ENCODE measurements around the gene TMEM232.
"Not testable (repeated sequence)": the region's sequence is repeated elsewhere in the genome, so short reads cannot be mapped to it uniquely, and the experiment has no call there.

TMEM232 gene

DNA sequence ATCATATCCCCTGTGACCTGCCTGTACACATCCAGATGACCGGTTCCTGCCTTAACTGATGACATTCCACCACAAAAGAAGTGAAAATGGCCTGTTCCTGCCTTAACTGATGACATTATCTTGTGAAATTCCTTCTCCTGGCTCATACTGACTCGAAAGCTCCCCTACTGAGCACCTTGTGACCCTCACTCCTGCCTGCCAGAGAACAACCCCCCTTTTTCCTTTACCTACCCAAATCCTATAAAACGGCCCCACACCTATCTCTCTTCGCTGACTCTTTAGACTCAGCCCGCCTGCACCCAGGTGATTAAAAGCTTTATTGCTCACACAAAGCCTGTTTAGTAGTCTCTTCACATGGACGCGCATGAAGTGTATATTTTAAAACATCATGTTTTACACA is 191.3 kb downstream of the TMEM232 start:
- not testable (repeated sequence) for H3K36me3 ChIP-seq (ENCODE audit: control insufficient read depth, insufficient read depth, low read length); H3K9ac ChIP-seq (ENCODE audit: low read length); H3K27ac ChIP-seq (ENCODE audit: low read depth, low read length); H3K27me3 ChIP-seq (ENCODE audit: control insufficient read depth, insufficient read depth, low read length); H3K4me1 ChIP-seq (ENCODE audit: control insufficient read depth, insufficient read depth, low read length); H3K4me3 ChIP-seq (ENCODE audit: low read length)

DNA sequence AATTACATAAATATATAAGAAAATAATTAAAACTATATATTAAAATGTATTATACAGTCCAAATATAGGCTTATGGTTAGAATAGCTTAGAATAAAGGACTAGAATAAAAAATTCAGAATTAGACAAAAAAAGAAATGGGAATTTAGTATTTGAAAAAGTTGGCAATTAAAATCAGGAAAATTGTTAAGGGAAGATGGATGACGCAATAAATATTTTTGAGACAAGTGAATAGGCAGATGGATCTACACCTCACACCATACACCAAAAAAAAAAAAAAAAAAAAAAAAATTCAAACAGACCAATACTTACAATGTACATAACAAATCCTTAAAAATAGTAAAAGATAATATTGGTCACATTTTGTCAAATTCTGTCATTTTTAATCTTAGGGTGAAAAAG is 200.7 kb downstream of the TMEM232 start:
- H3K27me3 ChIP-seq (ENCODE audit: control insufficient read depth, insufficient read depth, low read length), result no peaks in the 10 kb centered on the region
- no peaks in the 10 kb centered on the region for H3K4me1 ChIP-seq (ENCODE audit: control insufficient read depth, insufficient read depth, low read length)
- no peak overlapping the region for H3K4me3 ChIP-seq (ENCODE audit: low read length)
- H3K27ac ChIP-seq (ENCODE audit: low read depth, low read length), result no peak overlapping the region
- no peaks in the 10 kb centered on the region for H3K36me3 ChIP-seq (ENCODE audit: control insufficient read depth, insufficient read depth, low read length)
- H3K9ac ChIP-seq (ENCODE audit: low read length), result no peak overlapping the region

DNA sequence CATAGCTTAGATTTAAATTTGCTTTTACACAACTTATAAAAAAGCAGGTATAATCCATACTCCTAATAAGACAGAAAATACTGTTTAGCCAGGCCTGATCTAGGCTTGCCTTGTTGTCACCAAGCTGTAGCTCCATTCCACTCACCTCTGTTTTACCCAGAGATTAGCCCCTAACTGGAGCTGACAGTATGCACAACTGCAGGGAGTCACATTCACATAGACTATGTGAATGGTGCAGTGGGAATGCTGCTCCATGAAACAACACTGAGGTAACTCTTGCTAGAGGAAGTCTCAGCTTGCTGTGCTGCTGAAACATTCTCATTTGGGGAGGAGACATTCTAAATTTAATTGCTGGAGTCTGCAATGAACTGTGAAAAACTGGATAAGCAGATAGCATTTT is 209.1 kb downstream of the TMEM232 start:
- H3K9ac ChIP-seq (ENCODE audit: low read length), result no peak overlapping the region
- no peaks in the 10 kb centered on the region for H3K4me1 ChIP-seq (ENCODE audit: control insufficient read depth, insufficient read depth, low read length)
- H3K36me3 ChIP-seq (ENCODE audit: control insufficient read depth, insufficient read depth, low read length), result no peaks in the 10 kb centered on the region
- no peak overlapping the region for H3K4me3 ChIP-seq (ENCODE audit: low read length)
- H3K27ac ChIP-seq (ENCODE audit: low read depth, low read length), result no peak overlapping the region
- H3K27me3 ChIP-seq (ENCODE audit: control insufficient read depth, insufficient read depth, low read length), result no peaks in the 10 kb centered on the region

DNA sequence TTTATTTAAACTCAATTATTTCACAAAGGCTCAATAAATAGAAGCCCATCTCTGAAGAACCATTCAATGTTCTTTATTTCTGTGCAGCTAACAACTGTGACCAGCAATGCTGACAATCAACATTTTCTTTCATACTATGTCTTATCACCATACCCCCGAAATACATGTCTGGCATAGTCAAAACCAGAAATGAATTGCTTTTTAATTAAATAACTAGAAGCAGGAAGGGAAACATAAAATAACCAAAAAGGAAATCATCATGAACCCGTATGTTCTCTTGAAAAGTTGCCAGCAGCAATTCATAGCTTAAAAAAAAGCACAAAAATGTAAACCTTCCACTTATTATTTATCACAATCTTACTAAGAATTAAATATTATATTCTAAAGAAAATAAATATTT is 212.4 kb downstream of the TMEM232 start:
- H3K27ac ChIP-seq (ENCODE audit: low read depth, low read length), result no peak overlapping the region
- no peak overlapping the region for H3K9ac ChIP-seq (ENCODE audit: low read length)
- no peaks in the 10 kb centered on the region for H3K4me1 ChIP-seq (ENCODE audit: control insufficient read depth, insufficient read depth, low read length)
- no peaks in the 10 kb centered on the region for H3K36me3 ChIP-seq (ENCODE audit: control insufficient read depth, insufficient read depth, low read length)
- H3K27me3 ChIP-seq (ENCODE audit: control insufficient read depth, insufficient read depth, low read length), result no peaks in the 10 kb centered on the region
- H3K4me3 ChIP-seq (ENCODE audit: low read length), result no peak overlapping the region

DNA sequence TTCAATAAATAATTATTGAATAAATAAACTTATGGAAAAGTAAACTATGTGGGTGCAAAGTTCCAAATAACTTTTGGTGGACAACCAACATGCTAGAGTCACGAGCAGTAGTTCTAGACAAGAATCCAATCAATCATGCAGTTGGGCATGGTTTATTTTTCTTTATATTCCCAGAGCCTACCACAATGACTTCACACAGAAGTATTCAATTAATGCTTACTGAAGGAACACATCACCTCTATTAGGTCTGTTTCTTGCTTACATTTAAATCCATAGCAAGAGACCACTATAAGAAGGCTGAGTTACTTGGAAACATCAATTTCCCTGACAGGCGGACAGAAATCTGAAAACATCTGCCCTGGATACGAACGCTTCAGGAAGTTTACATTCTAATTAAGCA is 214.2 kb downstream of the TMEM232 start:
- H3K4me1 ChIP-seq (ENCODE audit: control insufficient read depth, insufficient read depth, low read length), result no peaks in the 10 kb centered on the region
- no peak overlapping the region for H3K27ac ChIP-seq (ENCODE audit: low read depth, low read length)
- no peak overlapping the region for H3K9ac ChIP-seq (ENCODE audit: low read length)
- no peak overlapping the region for H3K4me3 ChIP-seq (ENCODE audit: low read length)
- H3K36me3 ChIP-seq (ENCODE audit: control insufficient read depth, insufficient read depth, low read length), result no peaks in the 10 kb centered on the region
- no peaks in the 10 kb centered on the region for H3K27me3 ChIP-seq (ENCODE audit: control insufficient read depth, insufficient read depth, low read length)

DNA sequence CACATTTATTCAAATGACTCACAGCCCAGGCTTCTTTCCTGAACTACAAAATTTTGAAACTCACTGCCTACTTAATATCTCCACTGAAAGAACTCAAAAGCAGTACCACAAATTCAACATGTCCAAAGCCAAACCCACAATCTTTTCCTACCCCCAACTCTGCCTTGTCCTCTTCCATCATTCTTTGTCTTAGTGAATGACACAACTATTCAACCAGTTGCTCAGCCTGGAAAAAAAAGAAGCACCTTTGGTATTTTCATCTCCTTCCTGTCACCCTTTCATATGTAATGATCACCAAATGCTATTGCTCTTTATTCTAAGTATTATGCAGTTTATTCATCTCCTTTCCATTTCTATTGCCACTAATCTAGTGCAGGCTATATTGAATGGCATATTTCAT is 216.3 kb downstream of the TMEM232 start:
- Histone ChIP-seq H3K4me3 (ENCODE audit: low read length) (no peak overlapping the region), H3K27ac (ENCODE audit: low read depth, low read length) (no peak overlapping the region), H3K36me3 (ENCODE audit: control insufficient read depth, insufficient read depth, low read length) (no peaks in the 10 kb centered on the region), H3K4me1 (ENCODE audit: control insufficient read depth, insufficient read depth, low read length) (no peaks in the 10 kb centered on the region), H3K9ac (ENCODE audit: low read length) (no peak overlapping the region), H3K27me3 (ENCODE audit: control insufficient read depth, insufficient read depth, low read length) (no peaks in the 10 kb centered on the region)

DNA sequence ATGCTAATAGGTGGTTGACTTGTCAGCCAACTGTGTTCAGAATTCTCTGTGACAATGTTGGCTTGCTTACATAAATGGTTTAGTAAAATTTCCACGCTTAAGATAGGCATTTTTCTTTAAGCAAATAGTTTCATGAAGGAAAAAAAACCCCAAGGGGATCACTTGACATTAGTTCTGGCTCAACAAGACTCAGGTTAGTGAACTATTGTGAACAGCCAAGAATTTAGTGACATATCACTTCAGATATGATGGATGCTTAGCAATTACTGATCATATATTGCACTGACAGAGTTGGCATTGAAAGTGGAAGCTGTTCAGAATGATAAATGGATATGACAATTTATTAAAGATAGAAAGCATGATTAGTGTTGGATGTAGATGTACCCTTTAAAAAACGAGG is 218.5 kb downstream of the TMEM232 start:
- Histone ChIP-seq H3K27ac (ENCODE audit: low read depth, low read length) (no peak overlapping the region), H3K9ac (ENCODE audit: low read length) (no peak overlapping the region), H3K27me3 (ENCODE audit: control insufficient read depth, insufficient read depth, low read length) (no peaks in the 10 kb centered on the region), H3K36me3 (ENCODE audit: control insufficient read depth, insufficient read depth, low read length) (no peaks in the 10 kb centered on the region), H3K4me3 (ENCODE audit: low read length) (no peak overlapping the region), H3K4me1 (ENCODE audit: control insufficient read depth, insufficient read depth, low read length) (no peaks in the 10 kb centered on the region)

DNA sequence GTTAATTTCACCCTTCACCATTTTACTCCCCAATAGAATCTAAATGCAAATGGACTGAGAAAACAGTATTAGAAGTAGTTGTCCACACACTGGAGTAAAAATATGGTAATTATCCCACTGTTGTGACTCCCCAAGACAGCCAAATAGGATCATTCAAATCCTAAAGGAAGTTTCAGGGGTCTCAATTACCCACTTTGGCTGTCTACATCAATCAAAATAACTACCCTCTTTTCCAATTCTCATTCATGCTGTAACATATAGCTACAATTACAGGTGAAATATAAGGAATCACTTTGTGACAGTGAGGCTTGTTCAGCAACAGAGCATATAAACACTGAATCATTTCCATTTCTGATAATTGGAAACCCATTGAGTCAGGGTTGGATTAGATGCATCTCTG is 220.1 kb downstream of the TMEM232 start:
- Histone ChIP-seq H3K4me1 (ENCODE audit: control insufficient read depth, insufficient read depth, low read length) (no peaks in the 10 kb centered on the region), H3K27me3 (ENCODE audit: control insufficient read depth, insufficient read depth, low read length) (no peaks in the 10 kb centered on the region), H3K27ac (ENCODE audit: low read depth, low read length) (no peak overlapping the region), H3K36me3 (ENCODE audit: control insufficient read depth, insufficient read depth, low read length) (no peaks in the 10 kb centered on the region), H3K9ac (ENCODE audit: low read length) (no peak overlapping the region), H3K4me3 (ENCODE audit: low read length) (no peak overlapping the region)

DNA sequence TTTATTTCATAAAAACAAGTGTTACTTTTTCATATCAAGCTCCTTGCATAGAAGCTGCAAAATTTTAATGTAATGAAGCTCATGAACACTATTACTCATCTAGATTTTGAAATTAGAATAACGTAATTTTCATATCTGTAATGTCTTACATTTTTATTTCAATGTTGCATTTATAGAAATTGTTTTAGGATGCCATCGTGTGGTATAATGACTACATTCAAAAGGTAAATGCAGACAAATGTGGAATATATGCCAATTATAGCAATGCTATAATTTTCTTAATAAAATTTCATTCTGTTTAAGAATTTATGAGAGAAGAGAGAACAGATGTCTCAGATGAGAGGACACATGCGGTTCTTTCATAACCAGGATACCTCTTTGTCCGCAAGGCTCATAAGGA is 230.2 kb downstream of the TMEM232 start:
- H3K4me1 ChIP-seq (ENCODE audit: control insufficient read depth, insufficient read depth, low read length), result no peaks in the 10 kb centered on the region
- no peak overlapping the region for H3K9ac ChIP-seq (ENCODE audit: low read length)
- no peak overlapping the region for H3K4me3 ChIP-seq (ENCODE audit: low read length)
- no peak overlapping the region for H3K27ac ChIP-seq (ENCODE audit: low read depth, low read length)
- no peaks in the 10 kb centered on the region for H3K36me3 ChIP-seq (ENCODE audit: control insufficient read depth, insufficient read depth, low read length)
- no peaks in the 10 kb centered on the region for H3K27me3 ChIP-seq (ENCODE audit: control insufficient read depth, insufficient read depth, low read length)

DNA sequence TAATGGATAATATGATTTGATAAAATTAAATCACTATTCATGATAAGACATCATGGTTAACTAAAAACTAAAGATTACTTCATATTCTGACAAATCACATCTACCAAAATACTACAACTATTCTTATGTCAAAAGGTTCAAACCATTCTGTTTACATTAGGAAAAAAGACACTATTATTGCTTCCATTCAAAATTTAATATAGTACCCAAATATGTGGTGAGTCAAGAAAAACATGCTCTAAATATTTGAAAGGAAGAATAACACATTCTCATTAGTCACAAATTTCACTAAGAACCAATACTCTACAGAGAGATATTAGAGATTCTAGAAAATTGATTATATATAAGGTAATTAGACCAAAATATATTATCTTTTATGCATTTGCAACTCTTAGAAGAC is 234.0 kb downstream of the TMEM232 start:
- Histone ChIP-seq H3K36me3 (ENCODE audit: control insufficient read depth, insufficient read depth, low read length) (no peaks in the 10 kb centered on the region), H3K27me3 (ENCODE audit: control insufficient read depth, insufficient read depth, low read length) (no peaks in the 10 kb centered on the region), H3K4me1 (ENCODE audit: control insufficient read depth, insufficient read depth, low read length) (no peaks in the 10 kb centered on the region), H3K27ac (ENCODE audit: low read depth, low read length) (no peak overlapping the region), H3K4me3 (ENCODE audit: low read length) (no peak overlapping the region), H3K9ac (ENCODE audit: low read length) (no peak overlapping the region)

DNA sequence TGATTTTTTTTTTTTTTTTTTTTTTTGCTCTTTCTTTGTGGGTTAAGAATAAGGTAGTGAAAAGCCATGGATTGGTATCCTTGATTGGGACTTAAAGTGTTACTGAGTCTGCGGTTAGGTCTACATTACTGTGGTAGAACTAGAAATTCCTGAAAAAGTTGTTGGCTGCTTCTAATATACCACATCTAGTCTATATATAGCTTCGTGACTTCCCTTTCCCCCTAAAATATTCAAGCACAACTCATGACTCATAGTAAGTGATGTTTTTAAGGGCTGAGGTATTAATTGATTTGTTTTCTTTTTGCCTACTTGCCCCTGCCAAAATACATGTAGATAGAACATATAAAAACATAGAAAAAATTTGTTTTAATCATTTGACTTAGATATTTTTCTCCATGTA is 247.6 kb downstream of the TMEM232 start:
- Histone ChIP-seq H3K4me1 (ENCODE audit: control insufficient read depth, insufficient read depth, low read length) (no peaks in the 10 kb centered on the region), H3K4me3 (ENCODE audit: low read length) (no peak overlapping the region), H3K9ac (ENCODE audit: low read length) (no peak overlapping the region), H3K27me3 (ENCODE audit: control insufficient read depth, insufficient read depth, low read length) (no peaks in the 10 kb centered on the region), H3K36me3 (ENCODE audit: control insufficient read depth, insufficient read depth, low read length) (no peaks in the 10 kb centered on the region), H3K27ac (ENCODE audit: low read depth, low read length) (no peak overlapping the region)

DNA sequence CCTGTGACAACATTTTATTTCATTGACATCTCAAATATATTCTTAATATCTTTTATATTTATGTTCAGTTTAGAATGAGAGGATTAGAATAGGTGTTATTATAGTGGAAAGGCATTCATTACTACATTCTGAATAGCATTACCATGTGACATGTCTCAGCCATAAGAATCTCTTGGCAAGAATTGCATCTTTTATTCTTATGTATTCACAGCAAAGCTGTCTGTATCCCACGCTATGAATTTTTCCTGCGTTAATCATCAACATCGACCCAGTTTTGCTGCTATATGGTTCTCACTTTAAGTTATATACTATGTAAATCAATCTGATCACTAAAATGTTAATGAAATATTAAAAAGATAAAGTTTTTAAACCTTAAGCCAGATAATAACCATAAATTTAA is 248.6 kb downstream of the TMEM232 start:
- no peak overlapping the region for H3K4me3 ChIP-seq (ENCODE audit: low read length)
- H3K9ac ChIP-seq (ENCODE audit: low read length), result no peak overlapping the region
- no peak overlapping the region for H3K27ac ChIP-seq (ENCODE audit: low read depth, low read length)
- no peaks in the 10 kb centered on the region for H3K36me3 ChIP-seq (ENCODE audit: control insufficient read depth, insufficient read depth, low read length)
- no peaks in the 10 kb centered on the region for H3K4me1 ChIP-seq (ENCODE audit: control insufficient read depth, insufficient read depth, low read length)
- H3K27me3 ChIP-seq (ENCODE audit: control insufficient read depth, insufficient read depth, low read length), result no peaks in the 10 kb centered on the region

DNA sequence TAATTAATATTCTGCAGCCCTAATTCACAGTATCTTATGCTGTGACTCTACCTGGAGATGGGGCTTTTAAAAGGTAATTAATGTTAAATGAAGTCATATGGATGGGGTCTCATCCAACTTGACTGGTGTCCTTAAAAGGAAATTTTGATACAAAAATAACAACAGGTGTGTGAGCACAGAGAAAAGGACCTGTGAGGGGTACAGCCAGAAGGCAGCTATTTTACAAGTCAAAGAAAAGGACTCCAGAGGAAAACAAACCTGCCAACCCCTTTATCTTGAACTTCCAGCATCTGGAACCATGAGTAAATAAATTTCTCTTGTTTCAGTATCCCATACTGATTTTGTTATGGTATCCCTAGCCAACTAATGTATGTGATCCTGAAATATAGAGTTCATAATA is 250.3 kb downstream of the TMEM232 start:
- Histone ChIP-seq H3K36me3 (ENCODE audit: control insufficient read depth, insufficient read depth, low read length) (no peaks in the 10 kb centered on the region), H3K9ac (ENCODE audit: low read length) (no peak overlapping the region), H3K27ac (ENCODE audit: low read depth, low read length) (no peak overlapping the region), H3K4me1 (ENCODE audit: control insufficient read depth, insufficient read depth, low read length) (no peaks in the 10 kb centered on the region), H3K4me3 (ENCODE audit: low read length) (no peak overlapping the region), H3K27me3 (ENCODE audit: control insufficient read depth, insufficient read depth, low read length) (no peaks in the 10 kb centered on the region)

DNA sequence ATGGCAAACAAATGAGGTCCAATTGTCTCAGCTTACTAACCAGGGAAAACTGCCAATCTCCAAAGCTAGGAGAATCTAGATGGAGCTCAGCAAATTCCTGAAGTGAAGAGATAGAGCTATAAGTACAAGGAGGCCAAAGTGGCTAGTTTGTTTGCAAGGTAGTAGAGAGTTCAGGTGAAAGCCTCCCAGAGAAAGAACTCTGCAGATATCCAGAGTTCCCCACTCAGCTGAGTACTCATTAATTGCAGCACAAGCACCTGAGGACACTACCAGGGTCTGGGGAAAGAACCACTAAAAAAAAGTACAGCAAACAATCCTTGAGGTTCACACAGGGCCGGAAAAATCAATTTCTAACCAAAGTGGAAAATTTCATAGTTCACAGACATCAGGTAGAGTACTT is 250.9 kb downstream of the TMEM232 start:
- Histone ChIP-seq H3K4me3 (ENCODE audit: low read length) (no peak overlapping the region), H3K27ac (ENCODE audit: low read depth, low read length) (no peak overlapping the region), H3K4me1 (ENCODE audit: control insufficient read depth, insufficient read depth, low read length) (no peaks in the 10 kb centered on the region), H3K9ac (ENCODE audit: low read length) (no peak overlapping the region), H3K36me3 (ENCODE audit: control insufficient read depth, insufficient read depth, low read length) (no peaks in the 10 kb centered on the region), H3K27me3 (ENCODE audit: control insufficient read depth, insufficient read depth, low read length) (no peaks in the 10 kb centered on the region)

Measured in rectal smooth muscle tissue (tissue), 1 donor.